HepG2 (cell line): Measurements from ENCODE around the gene PIK3CD. TPM values are rescaled to one million over a fixed set of nuclear protein-coding genes. Genes with fewer than 3 reads are reported as not detected.
A peak's percentile ranks its signal among the peaks of the same experiment; 100 is the strongest.

ENCODE experiments used
- ELF1 ChIP-seq: sonication (generic); formaldehyde crosslinking; IDR thresholded peaks from 2 replicates; pipeline ENCODE4 v1.4.0; 2020; ENCODE audit warnings: missing genetic modification reagents
- ERF ChIP-seq: IDR thresholded peaks from 2 replicates; pipeline ENCODE4 v1.6.1; 2018; ENCODE audit warnings: missing biosample characterization, missing genetic modification reagents
- HIVEP1 ChIP-seq: sonication (generic); formaldehyde crosslinking; IDR thresholded peaks from 2 replicates; pipeline ENCODE4 v1.4.0; 2020; ENCODE audit warnings: mild to moderate bottlenecking, missing genetic modification reagents
- HNF4A ChIP-seq: sonication (generic); formaldehyde crosslinking; IDR thresholded peaks from 2 replicates; pipeline ENCODE4 v1.4.0; 2020; ENCODE audit warnings: missing genetic modification reagents
- MAZ ChIP-seq, 2 experiments: sonication (generic) in 1 of 2; formaldehyde crosslinking in 1 of 2; IDR thresholded peaks; 2 replicates each; pipeline versions ENCODE4 v1.5.0 to v1.6.1; 2012 to 2020; ENCODE audit warnings: low read depth in 2 of 2, mild to moderate bottlenecking in 2 of 2, borderline replicate concordance in 1 of 2, improper control_type of control experiment in 1 of 2, low read length in 1 of 2, missing genetic modification reagents in 1 of 2, moderate library complexity in 1 of 2
- MED8 ChIP-seq: sonication (generic); formaldehyde crosslinking; IDR thresholded peaks from 2 replicates; pipeline ENCODE4 v1.8.1; 2023; ENCODE audit warnings: mild to moderate bottlenecking, missing genetic modification reagents; ENCODE audit not compliant: insufficient replicate concordance
- MEF2D ChIP-seq: sonication (generic); formaldehyde crosslinking; IDR thresholded peaks from 2 replicates; pipeline ENCODE4 v1.5.1; 2020; ENCODE audit warnings: mild to moderate bottlenecking, missing genetic modification reagents
- MTA1 ChIP-seq: sonication (generic); formaldehyde crosslinking; IDR thresholded peaks from 2 replicates; pipeline ENCODE4 v1.4.0; 2020; ENCODE audit warnings: missing genetic modification reagents, mild to moderate bottlenecking, borderline replicate concordance
- MYC ChIP-seq: sonication (generic); formaldehyde crosslinking; IDR thresholded peaks from 2 replicates; pipeline ENCODE4 v1.9.0; 2021; ENCODE audit warnings: missing genetic modification reagents, borderline replicate concordance
- NFYB ChIP-seq: sonication (generic); formaldehyde crosslinking; IDR thresholded peaks from 2 replicates; pipeline ENCODE4 v1.4.0; 2020; ENCODE audit warnings: missing genetic modification reagents
- REPIN1 ChIP-seq: sonication (generic); formaldehyde crosslinking; IDR thresholded peaks from 2 replicates; pipeline ENCODE4 v1.8.0; 2022; ENCODE audit warnings: missing genetic modification reagents, low read depth, mild to moderate bottlenecking, borderline replicate concordance
- SALL1 ChIP-seq: sonication (generic); formaldehyde crosslinking; IDR thresholded peaks from 2 replicates; pipeline ENCODE4 v1.8.0; 2022; ENCODE audit warnings: mild to moderate bottlenecking, missing genetic modification reagents
- SAP130 ChIP-seq: IDR thresholded peaks from 2 replicates; pipeline ENCODE4 v1.6.1; 2016; ENCODE audit warnings: low read depth
- SSRP1 ChIP-seq: IDR thresholded peaks from 2 replicates; pipeline ENCODE4 v1.6.1; 2016; ENCODE audit warnings: control low read depth
- XBP1 ChIP-seq: sonication (generic); formaldehyde crosslinking; IDR thresholded peaks from 2 replicates; pipeline ENCODE4 v1.5.0; 2020; ENCODE audit warnings: missing genetic modification reagents
- ZBTB20 ChIP-seq: sonication (generic); formaldehyde crosslinking; IDR thresholded peaks from 2 replicates; pipeline ENCODE4 v1.8.1; 2023; ENCODE audit warnings: missing genetic modification reagents, low read depth, mild to moderate bottlenecking, borderline replicate concordance
- ZBTB39 ChIP-seq: sonication (generic); formaldehyde crosslinking; IDR thresholded peaks from 2 replicates; pipeline ENCODE4 v1.5.0; 2020; ENCODE audit warnings: missing genetic modification reagents
- ZNF232 ChIP-seq: sonication (generic); formaldehyde crosslinking; IDR thresholded peaks from 2 replicates; pipeline ENCODE4 v1.4.0; 2020; ENCODE audit warnings: missing genetic modification reagents, borderline replicate concordance
- ZNF276 ChIP-seq: sonication (generic); formaldehyde crosslinking; IDR thresholded peaks from 2 replicates; pipeline ENCODE4 v1.4.0; 2020; ENCODE audit warnings: mild to moderate bottlenecking, low read depth, missing genetic modification reagents
- ZNF496 ChIP-seq: sonication (generic); formaldehyde crosslinking; IDR thresholded peaks from 2 replicates; pipeline ENCODE4 v1.8.1; 2023; ENCODE audit warnings: mild to moderate bottlenecking, moderate library complexity, missing genetic modification reagents; ENCODE audit not compliant: insufficient replicate concordance
- ZNF768 ChIP-seq: sonication (generic); formaldehyde crosslinking; IDR thresholded peaks from 2 replicates; pipeline ENCODE4 v1.4.0; 2020; ENCODE audit warnings: missing genetic modification reagents
- ZNF784 ChIP-seq: sonication (generic); formaldehyde crosslinking; IDR thresholded peaks from 2 replicates; pipeline ENCODE4 v1.5.1; 2020; ENCODE audit warnings: missing genetic modification reagents, mild to moderate bottlenecking, borderline replicate concordance
- ZUFSP ChIP-seq: sonication (generic); formaldehyde crosslinking; IDR thresholded peaks from 2 replicates; pipeline ENCODE4 v1.9.0; 2021; ENCODE audit warnings: missing genetic modification reagents, mild to moderate bottlenecking, borderline replicate concordance
- polyA plus RNA-seq, 8 experiments: library from polyadenylated mRNA; depleted of rRNA in 3 of 8; stranded (reverse) in 7 of 8; unstranded in 1 of 8; fragments of >200 nt; fragmentation: Illumina TruSeq in 4 of 8; extraction: Trizol in 4 of 8; gene quantifications; 2 replicates each; pipeline versions ENCODE4 v1.2.1 to v1.2.3, GENCODE V29; 2011 to 2016; ENCODE audit warnings: low read depth in 4 of 8, missing spikeins in 1 of 8, mixed read lengths in 1 of 8; ENCODE audit not compliant: insufficient read depth in 1 of 8
- total RNA-seq, 5 experiments: library from RNA; depleted of rRNA; stranded (reverse); fragments of >200 nt; fragmentation: Illumina TruSeq; extraction: Trizol; gene quantifications; 2 replicates each; pipeline ENCODE4 v1.2.3, GENCODE V29; 2016; ENCODE audit warnings: low read depth in 1 of 5

The PIK3CD gene
- total and polyA plus RNA-seq, 2 of the 13 experiments (the other 11 are each of a cell fraction or from before 2014, with no cell fraction given) = 7.1 to 10.0 TPM

GRCh38 chr1:9687120-9687873, 35.8 kb downstream of the PIK3CD start (continued):
- TF ChIP-seq MAZ (IDR thresholded peaks at IDR 0.05; ENCODE audit: borderline replicate concordance, low read depth, low read length) (peak; percentile 29; the same call in 1 of the 2 replicates), MAZ (CRISPR knock-in tag; IDR thresholded peaks at IDR 0.05; ENCODE audit: low read depth) (no peak), MEF2D (CRISPR knock-in tag) (0 out of 2 replicates have a peak, but pooled peaks have one; percentile 54), HIVEP1 (CRISPR knock-in tag) (peak; percentile 61; the same call in 1 of the 2 replicates), MED8 (CRISPR knock-in tag) (no peak), ZBTB20 (CRISPR knock-in tag) (no peak), MTA1 (no peak), REPIN1 (CRISPR knock-in tag) (no peak), SSRP1 (CRISPR knock-in tag) (no peak), ZNF768 (CRISPR knock-in tag) (no peak), ZBTB39 (CRISPR knock-in tag) (no peak), ZUFSP (CRISPR knock-in tag) (no peak), ZNF784 (CRISPR knock-in tag) (peak; percentile 69; the same call in 1 of the 2 replicates), ZNF276 (CRISPR knock-in tag) (no peak), HNF4A (CRISPR knock-in tag) (no peak), ZNF496 (CRISPR knock-in tag) (no peak), XBP1 (CRISPR knock-in tag) (no peak), ELF1 (CRISPR knock-in tag) (peak; percentile 43; the same call in 1 of the 2 replicates), MYC (CRISPR knock-in tag) (no peak; the same call in 1 of the 2 replicates), NFYB (no peak), SAP130 (CRISPR knock-in tag) (peak; percentile 49), ERF (CRISPR knock-in tag) (0 out of 2 replicates have a peak, but pooled peaks have one; percentile 40), ZNF232 (CRISPR knock-in tag) (no peak), SALL1 (peak; percentile 60; the same call in 1 of the 2 replicates)
